HepG2 (cell line): ENCODE measurements around the gene RPH3AL. TPM values are rescaled to one million over a fixed set of nuclear protein-coding genes. Genes with fewer than 3 reads are reported as not detected.

Experiments
- ATAC-seq: fragments of 200-7000 bp; cut with Tn5 transposase; 3 replicates; pipeline ENCODE4 v1.9.1; 2020; ENCODE audit warnings: mild to moderate bottlenecking, moderate library complexity
- BruUV-seq: library from RNA; stranded (reverse); fragments of 400-500 nt; replicated peaks from 2 replicates; lab custom pipeline; 2021; lab: Mats Ljungman, UMichigan
- CTCF ChIA-PET: fragments of 300-600 bp; formaldehyde crosslinking; extraction: SDS; loops from one replicate; lab custom pipeline; 2021; ENCODE audit warnings: low total read pairs, inconsistent platforms, low intra/inter-chr PET ratio; lab: Yijun Ruan, JAX
- POLR2A ChIA-PET: fragments of 350-600 bp; sonication (Branson Sonifier 250); formaldehyde crosslinking; loops from one replicate; lab custom pipeline; 2020; ENCODE audit warnings: antibody characterized with exemption, inconsistent platforms; lab: Yijun Ruan, JAX
- DNase-seq: peaks from one replicate; pipeline ENCODE4 v3.0.0-alpha.2; 2015; ENCODE audit warnings: low spot score
- FAIRE-seq: peaks from 3 replicates; lab custom pipeline; 2011; peaks lifted over from hg19 to GRCh38; lab: Jason Lieb, UNC
- H2AFZ ChIP-seq: one replicate; pipeline ENCODE4 v1.6.1; 2011; ENCODE audit warnings: low read length, inconsistent platforms
- H3K27ac ChIP-seq: fragments of 300-600 bp; 3 replicates; pipeline ENCODE4 v1.8.0; 2011; ENCODE audit warnings: mixed run types, mild to moderate bottlenecking, mixed read lengths, low read length, inconsistent platforms; ENCODE audit not compliant: insufficient read depth; ENCODE audit errors: extremely low read length
- H3K27me3 ChIP-seq, 2 experiments: fragments of 200-600 bp in 1 of 2; 2 replicates in 1 of 2; 3 replicates in 1 of 2; pipeline versions ENCODE4 v1.6.0 to v1.8.0; 2011; ENCODE audit warnings: low read length in 2 of 2, mild to moderate bottlenecking in 2 of 2, moderate library complexity in 2 of 2, inconsistent platforms in 1 of 2; ENCODE audit not compliant: insufficient read depth in 2 of 2, control insufficient read depth in 1 of 2
- H3K36me3 ChIP-seq, 2 experiments: fragments of 200-600 bp in 1 of 2; replicated peaks in 1 of 2; 2 replicates in 1 of 2; 3 replicates in 1 of 2; pipeline versions ENCODE4 v1.5.1 to v1.8.0; 2011; ENCODE audit warnings: low read length in 2 of 2, inconsistent platforms in 1 of 2; ENCODE audit not compliant: insufficient read depth in 2 of 2, control insufficient read depth in 1 of 2
- H3K4me1 ChIP-seq: 2 replicates; pipeline ENCODE4 v1.5.1; 2012; ENCODE audit warnings: low read length, inconsistent platforms; ENCODE audit not compliant: insufficient read depth
- H3K4me2 ChIP-seq: 2 replicates; pipeline ENCODE4 v1.6.0; 2011; ENCODE audit warnings: low read depth, low read length, inconsistent platforms
- H3K4me3 ChIP-seq, 3 experiments: fragments of 200-600 bp in 1 of 3; sonication (generic), shearing (Covaris generic) in 1 of 3; replicated peaks in 1 of 3; 2 replicates each; pipeline ENCODE4 v1.5.1; 2011 to 2016; ENCODE audit warnings: low read length in 3 of 3, inconsistent platforms in 2 of 3, low read depth in 2 of 3, mild to moderate bottlenecking in 2 of 3, control low read depth in 1 of 3, mixed read lengths in 1 of 3; ENCODE audit not compliant: insufficient read depth in 1 of 3
- H3K79me2 ChIP-seq: one replicate; pipeline ENCODE4 v1.6.1; 2011; ENCODE audit warnings: low read length, inconsistent platforms; ENCODE audit not compliant: insufficient read depth
- H3K9ac ChIP-seq: 2 replicates; pipeline ENCODE4 v1.6.0; 2011; ENCODE audit warnings: mild to moderate bottlenecking, low read depth, low read length, inconsistent platforms; ENCODE audit not compliant: insufficient read depth
- H3K9me3 ChIP-seq: 2 replicates; pipeline ENCODE4 v1.5.1; 2012; ENCODE audit warnings: mild to moderate bottlenecking, low read length
- H4K20me1 ChIP-seq: 2 replicates; pipeline ENCODE4 v1.6.0; 2011; ENCODE audit warnings: inconsistent platforms, mild to moderate bottlenecking, low read length, moderate library complexity; ENCODE audit not compliant: insufficient read depth
- AGO2 ChIP-seq: fragments of 200-400 bp; formaldehyde crosslinking; optimal IDR thresholded peaks from 2 replicates; pipeline ENCODE3; 2017; ENCODE audit warnings: mild to moderate bottlenecking, low read depth, low read length, moderate library complexity
- HMGA1 ChIP-seq: sonication (generic); formaldehyde crosslinking; conservative IDR thresholded peaks from 2 replicates; pipeline ENCODE4 v1.4.0; 2020; ENCODE audit warnings: missing genetic modification reagents
- MAFK ChIP-seq, 2 experiments: IDR thresholded peaks in 1 of 2; conservative IDR thresholded peaks in 1 of 2; 2 replicates each; pipeline ENCODE4 v1.6.1; 2011; ENCODE audit warnings: improper control_type of control experiment in 2 of 2, low read length in 2 of 2
- RFX1 ChIP-seq: fragments of 450-650 bp; IDR thresholded peaks from 2 replicates; pipeline ENCODE4 v1.6.1; 2017
- TAF15 ChIP-seq: fragments of 200-400 bp; formaldehyde crosslinking; IDR thresholded peaks from one replicate; pipeline ENCODE4 v1.6.1; 2018; ENCODE audit warnings: mild to moderate bottlenecking, low read depth, low read length; ENCODE audit not compliant: poor library complexity, severe bottlenecking
- ZFP37 ChIP-seq: sonication (generic); formaldehyde crosslinking; IDR thresholded peaks from 2 replicates; pipeline ENCODE4 v1.4.0; 2020; ENCODE audit warnings: missing genetic modification reagents, borderline replicate concordance
- ZNF761 ChIP-seq: sonication (generic); formaldehyde crosslinking; conservative IDR thresholded peaks from 2 replicates; pipeline ENCODE4 v1.4.0; 2020; ENCODE audit warnings: mild to moderate bottlenecking, missing genetic modification reagents
- WGBS: methylation state at CpG from one replicate; pipeline ENCODE4 v1.1.6; 2017; ENCODE audit warnings: low lambda C conversion rate; 5-methylcytosine and 5-hydroxymethylcytosine counted together
- in situ Hi-C: cut with HindIII; loops from 2 replicates; pipeline ENCODE4 v1.10.0; 2017; ENCODE audit warnings: low pct_unique_long_range_greater_than_20kb; ENCODE audit not compliant: extremely low pct_ligation_motif_present
- intact Hi-C: fragments of 100-400 bp; cut with micrococcal nuclease; formaldehyde crosslinking; loops from one replicate; pipeline ENCODE4 v1.10.0; 2022; ENCODE audit not compliant: unreplicated experiment
- polyA plus RNA-seq, 8 experiments: library from polyadenylated mRNA; depleted of rRNA in 3 of 8; stranded (reverse) in 7 of 8; unstranded in 1 of 8; fragments of >200 nt; fragmentation: Illumina TruSeq in 4 of 8; extraction: Trizol in 4 of 8; gene quantifications; 2 replicates each; pipeline versions ENCODE4 v1.2.1 to v1.2.3, GENCODE V29; 2011 to 2016; ENCODE audit warnings: low read depth in 4 of 8, missing spikeins in 1 of 8, mixed read lengths in 1 of 8; ENCODE audit not compliant: insufficient read depth in 1 of 8
- total RNA-seq, 5 experiments: library from RNA; depleted of rRNA; stranded (reverse); fragments of >200 nt; fragmentation: Illumina TruSeq; extraction: Trizol; gene quantifications; 2 replicates each; pipeline ENCODE4 v1.2.3, GENCODE V29; 2016; ENCODE audit warnings: low read depth in 1 of 5
- TF ChIP-seq, protein P1 (sequence below): IDR thresholded peaks from 2 replicates; pipeline ENCODE4 v1.6.1; 2018; ENCODE audit warnings: missing genetic modification reagents
- TF ChIP-seq, protein P2 (sequence below): sonication (generic); formaldehyde crosslinking; IDR thresholded peaks from 2 replicates; pipeline ENCODE4 v1.5.1; 2020; ENCODE audit warnings: missing genetic modification reagents, mild to moderate bottlenecking, borderline replicate concordance

The RPH3AL gene
- total and polyA plus RNA-seq, 2 of the 13 experiments (the other 11 are each of a cell fraction or from before 2014, with no cell fraction given), result 7.8 to 16.4 TPM

DNA sequence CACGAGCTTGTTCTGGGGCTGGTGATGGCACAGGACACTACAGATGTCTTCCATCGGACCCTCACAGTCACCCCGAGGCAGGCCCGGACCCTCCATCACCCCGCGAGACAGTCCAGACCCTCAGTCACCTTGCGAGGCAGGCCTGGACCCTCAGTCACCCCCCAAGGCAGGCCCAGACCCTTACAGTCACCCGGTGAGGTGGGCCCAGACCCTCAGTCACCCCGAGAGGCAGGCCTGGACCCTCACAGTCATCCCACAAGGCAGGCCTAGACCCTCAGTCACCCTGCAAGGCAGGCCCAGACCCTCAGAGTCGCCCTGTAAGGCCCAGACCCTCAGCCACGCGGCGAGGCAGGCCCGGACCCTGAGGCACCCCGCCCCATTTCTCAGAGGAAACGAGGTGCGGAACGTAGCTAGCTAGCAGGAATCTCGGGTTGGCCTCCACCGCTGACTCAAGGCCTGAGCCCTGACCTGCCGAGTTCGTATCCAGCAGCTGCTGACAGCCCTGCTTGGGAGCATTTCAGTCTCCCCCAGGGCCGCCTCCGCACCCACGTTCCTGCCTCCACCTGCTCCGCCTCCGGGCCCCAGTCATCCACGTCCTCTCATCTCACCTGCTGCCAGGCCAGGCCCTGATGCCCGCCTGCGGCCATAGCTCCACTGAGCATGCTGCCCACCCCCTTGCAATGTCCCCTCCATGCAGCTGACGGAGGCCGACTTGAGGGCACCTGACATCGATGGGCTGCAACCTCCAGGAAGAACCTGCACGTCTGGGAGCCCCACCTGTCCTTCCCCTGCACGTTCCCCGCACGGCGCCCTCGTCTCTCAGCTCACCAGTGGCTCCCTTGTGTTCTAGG is 28.7 kb downstream of the RPH3AL start:
- ChIA-PET CTCF (no interaction called here), POLR2A (no interaction called here)
- no TSS peak for BruUV-seq
- Histone ChIP-seq H3K9ac (no peak overlapping the region), H3K27ac (no peak overlapping the region), H3K27me3 (no peaks in the 10 kb centered on the region), H4K20me1 (no peaks in the 10 kb centered on the region), H3K4me3 (no peak overlapping the region), H3K4me1 (no peaks in the 10 kb centered on the region), H2AFZ (no peak overlapping the region), H3K36me3 (peaks cover 12 to 27% of the 10 kb centered on the region in 2 experiments; a peak in 3 of 5 replicates), H3K9me3 (no peaks in the 10 kb centered on the region), H3K4me2 (no peak overlapping the region), H3K79me2 (no peaks in the 10 kb centered on the region)
- DNase-seq (no peak), FAIRE-seq (no peak), ATAC-seq (no peak)
- intact Hi-C loops (no loop called here), in situ Hi-C loops (no loop called here)
- TF ChIP-seq, protein P1, sequence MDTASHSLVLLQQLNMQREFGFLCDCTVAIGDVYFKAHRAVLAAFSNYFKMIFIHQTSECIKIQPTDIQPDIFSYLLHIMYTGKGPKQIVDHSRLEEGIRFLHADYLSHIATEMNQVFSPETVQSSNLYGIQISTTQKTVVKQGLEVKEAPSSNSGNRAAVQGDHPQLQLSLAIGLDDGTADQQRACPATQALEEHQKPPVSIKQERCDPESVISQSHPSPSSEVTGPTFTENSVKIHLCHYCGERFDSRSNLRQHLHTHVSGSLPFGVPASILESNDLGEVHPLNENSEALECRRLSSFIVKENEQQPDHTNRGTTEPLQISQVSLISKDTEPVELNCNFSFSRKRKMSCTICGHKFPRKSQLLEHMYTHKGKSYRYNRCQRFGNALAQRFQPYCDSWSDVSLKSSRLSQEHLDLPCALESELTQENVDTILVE, result no peak
- TF ChIP-seq RFX1 (no peak), ZFP37 (CRISPR knock-in tag) (no peak), ZNF761 (CRISPR knock-in tag) (no peak), TAF15 (no peak), HMGA1 (no peak), AGO2 (peak; percentile 40), MAFK (conservative IDR thresholded peaks at IDR 0.05 in 1 of 2, IDR thresholded peaks at IDR 0.05 in 1 of 2; ENCODE audit: low read length in 2 of 2) (no peak)
- TF ChIP-seq, protein P2, sequence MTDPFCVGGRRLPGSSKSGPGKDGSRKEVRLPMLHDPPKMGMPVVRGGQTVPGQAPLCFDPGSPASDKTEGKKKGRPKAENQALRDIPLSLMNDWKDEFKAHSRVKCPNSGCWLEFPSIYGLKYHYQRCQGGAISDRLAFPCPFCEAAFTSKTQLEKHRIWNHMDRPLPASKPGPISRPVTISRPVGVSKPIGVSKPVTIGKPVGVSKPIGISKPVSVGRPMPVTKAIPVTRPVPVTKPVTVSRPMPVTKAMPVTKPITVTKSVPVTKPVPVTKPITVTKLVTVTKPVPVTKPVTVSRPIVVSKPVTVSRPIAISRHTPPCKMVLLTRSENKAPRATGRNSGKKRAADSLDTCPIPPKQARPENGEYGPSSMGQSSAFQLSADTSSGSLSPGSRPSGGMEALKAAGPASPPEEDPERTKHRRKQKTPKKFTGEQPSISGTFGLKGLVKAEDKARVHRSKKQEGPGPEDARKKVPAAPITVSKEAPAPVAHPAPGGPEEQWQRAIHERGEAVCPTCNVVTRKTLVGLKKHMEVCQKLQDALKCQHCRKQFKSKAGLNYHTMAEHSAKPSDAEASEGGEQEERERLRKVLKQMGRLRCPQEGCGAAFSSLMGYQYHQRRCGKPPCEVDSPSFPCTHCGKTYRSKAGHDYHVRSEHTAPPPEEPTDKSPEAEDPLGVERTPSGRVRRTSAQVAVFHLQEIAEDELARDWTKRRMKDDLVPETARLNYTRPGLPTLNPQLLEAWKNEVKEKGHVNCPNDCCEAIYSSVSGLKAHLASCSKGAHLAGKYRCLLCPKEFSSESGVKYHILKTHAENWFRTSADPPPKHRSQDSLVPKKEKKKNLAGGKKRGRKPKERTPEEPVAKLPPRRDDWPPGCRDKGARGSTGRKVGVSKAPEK (CRISPR knock-in tag), result no peak
- WGBS, result 98% methylated on average over 27 of the region's 39 CpGs
